Activated naive CD4-positive, alpha-beta T cell treated with anti-CD3 and anti-CD28 coated beads, Interleukin-2, amount 50 U/mL, for 72 hours (primary cell): Measurements from ENCODE around the gene KRTAP21-3. TPM values are rescaled to one million over a fixed set of nuclear protein-coding genes. Genes with fewer than 3 reads are reported as not detected.
A peak's percentile ranks its signal among the peaks of the same experiment; 100 is the strongest.
"Not testable (repeated sequence)": the region's sequence is repeated elsewhere in the genome, so short reads cannot be mapped to it uniquely, and the experiment has no call there.

Experiments
- ATAC-seq, 2 donors: fragments of 150-1000 bp; cut with Tn5 transposase; 2 replicates each; pipeline ENCODE4 v1.10.0; 2021; ENCODE audit warnings: mild to moderate bottlenecking in 2 of 2, moderate library complexity in 2 of 2
- DNase-seq, 2 donors: peaks; one replicate each; pipeline ENCODE4 v3.0.0; 2021 to 2022; ENCODE audit warnings: low spot score in 2 of 2
- H3K27ac Mint-ChIP-seq, 2 donors: one replicate each; pipeline ENCODE4 v1.8.0; 2022; ENCODE audit warnings: mild to moderate bottlenecking in 2 of 2, mixed read lengths in 2 of 2
- H3K36me3 Mint-ChIP-seq, 2 donors: one replicate each; pipeline ENCODE4 v1.8.0; 2022; ENCODE audit warnings: mixed read lengths in 2 of 2
- H3K9me3 Mint-ChIP-seq, 2 donors: one replicate each; pipeline ENCODE4 v1.8.0; 2022; ENCODE audit warnings: mixed read lengths in 2 of 2
- total RNA-seq, 2 donors: library from RNA; stranded (reverse); gene quantifications; one replicate each; pipeline ENCODE4 v1.2.3, GENCODE V29; 2022

KRTAP21-3 gene, protein sequence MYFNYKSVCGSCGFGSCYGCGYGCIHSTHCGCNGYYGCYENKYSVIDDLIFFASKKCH
- total RNA-seq = not detected

DNA sequence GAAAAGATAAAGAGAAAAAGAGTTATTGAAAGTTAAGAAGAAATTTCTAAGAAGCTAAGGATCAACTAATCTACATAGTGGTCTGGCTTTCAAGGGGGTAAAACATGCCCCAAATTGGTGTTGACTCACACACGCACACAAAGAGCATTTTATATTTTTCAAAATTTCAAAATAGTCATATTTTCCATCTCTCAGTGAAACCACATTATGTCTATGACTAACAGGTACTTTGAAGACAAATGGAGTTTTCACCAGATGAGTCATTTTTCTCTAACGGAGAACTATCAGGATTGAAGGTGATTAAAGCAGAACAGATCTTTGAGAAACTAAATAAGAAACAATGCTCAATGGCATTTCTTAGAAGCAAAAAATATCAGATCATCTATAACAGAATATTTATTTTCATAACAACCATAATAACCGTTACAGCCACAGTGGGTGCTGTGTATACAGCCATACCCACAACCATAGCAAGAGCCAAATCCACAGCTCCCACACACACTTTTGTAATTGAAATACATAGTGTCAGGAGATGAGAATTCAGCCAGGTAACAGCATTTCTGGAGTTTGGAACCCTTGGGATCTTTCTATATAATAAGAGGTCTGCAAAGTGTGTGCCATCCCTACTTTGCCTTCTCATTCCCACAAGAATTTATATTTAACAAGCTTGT, at the start of gene KRTAP21-3:
KRTAP21-3 (minus strand) TSS at position 539 of the 671 bp plus-strand sequence; CDS start at position 521, 18 bp downstream.
- Mint-ChIP-seq H3K36me3 (peaks cover 5 to 13% of the 10 kb centered on the region in 2 donors), H3K27ac (peak within 1 kb of the TSS; percentile 80 to 95), H3K9me3 (peaks cover 11 to 12% of the 10 kb centered on the region in 2 donors)
- DNase-seq = no peak
- peak; percentile 93 to 97 for ATAC-seq

DNA sequence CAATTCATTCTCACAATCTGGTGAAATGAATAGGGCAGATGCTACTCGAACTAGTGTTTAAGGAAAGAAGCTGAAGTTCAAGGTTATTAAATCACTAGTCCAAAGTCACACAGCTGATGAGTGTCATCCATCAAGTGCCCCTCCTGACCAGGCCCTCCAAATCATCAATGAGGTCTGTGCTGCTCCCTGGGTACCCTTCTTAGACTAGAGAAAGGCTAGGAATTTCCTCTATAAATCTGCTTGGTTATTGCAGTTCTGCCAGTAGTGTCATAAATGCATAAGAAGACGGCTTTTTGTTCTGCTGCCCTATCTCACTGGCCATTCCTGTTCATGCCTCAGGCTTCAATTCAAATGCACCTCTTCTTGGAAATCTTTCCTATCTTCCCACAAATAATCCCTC, 42.2 kb upstream of the KRTAP21-3 start:
- DNase-seq = no peak
- no peak for ATAC-seq
- H3K36me3 Mint-ChIP-seq = no peaks in the 10 kb centered on the region
- H3K27ac Mint-ChIP-seq = no peak overlapping the region
- H3K9me3 Mint-ChIP-seq = peaks cover 3 to 4% of the 10 kb centered on the region in 2 donors

DNA sequence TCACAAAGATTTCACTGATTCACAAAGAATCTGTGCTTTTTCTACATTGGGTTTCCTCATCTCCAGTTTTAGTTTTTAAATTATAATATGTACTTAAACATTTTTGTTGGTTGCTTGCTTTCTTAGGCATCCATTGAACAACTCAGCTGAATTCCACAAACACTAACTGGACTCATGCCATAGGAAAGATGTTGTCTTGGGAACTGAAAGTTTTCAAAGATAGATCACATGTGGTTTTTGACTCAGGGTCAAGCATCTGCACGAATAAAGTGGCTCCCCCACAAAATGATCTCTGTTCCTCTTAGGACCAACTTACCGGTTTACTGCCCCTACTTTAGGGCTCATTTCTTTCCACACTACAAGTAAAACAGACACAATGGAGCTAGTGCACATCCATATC, 39.7 kb upstream of the KRTAP21-3 start:
- no peaks in the 10 kb centered on the region for H3K36me3 Mint-ChIP-seq
- ATAC-seq (no peak), DNase-seq (no peak)
- peaks cover 0 to 4% of the 10 kb centered on the region in 2 donors for H3K9me3 Mint-ChIP-seq
- H3K27ac Mint-ChIP-seq = no peak overlapping the region

DNA sequence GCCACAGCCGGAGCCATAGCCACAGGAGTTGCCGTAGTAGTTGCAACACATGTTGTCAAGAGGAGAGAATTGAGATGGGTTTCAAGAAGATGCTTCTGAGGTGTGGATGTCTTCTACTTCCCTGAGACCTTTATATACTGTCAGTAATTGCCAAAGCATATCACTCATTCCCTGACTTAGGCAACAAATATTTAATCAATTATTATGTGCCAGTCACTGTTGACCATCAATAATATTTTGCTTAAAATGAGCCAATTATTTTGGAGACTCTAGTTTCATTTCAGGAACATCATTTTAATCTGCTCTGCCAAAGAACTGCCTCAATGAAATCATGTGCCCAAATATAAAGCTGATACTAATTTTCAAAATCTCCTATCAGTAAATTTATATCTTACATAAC, 36.8 kb upstream of the KRTAP21-3 start, which contains the start of gene KRTAP21-1:
KRTAP21-1 (minus strand) TSS at position 101 of the 400 bp plus-strand sequence; CDS start at position 51, 50 bp downstream.
- not testable (repeated sequence) for DNase-seq, ATAC-seq, H3K36me3 Mint-ChIP-seq, H3K27ac Mint-ChIP-seq, H3K9me3 Mint-ChIP-seq

DNA sequence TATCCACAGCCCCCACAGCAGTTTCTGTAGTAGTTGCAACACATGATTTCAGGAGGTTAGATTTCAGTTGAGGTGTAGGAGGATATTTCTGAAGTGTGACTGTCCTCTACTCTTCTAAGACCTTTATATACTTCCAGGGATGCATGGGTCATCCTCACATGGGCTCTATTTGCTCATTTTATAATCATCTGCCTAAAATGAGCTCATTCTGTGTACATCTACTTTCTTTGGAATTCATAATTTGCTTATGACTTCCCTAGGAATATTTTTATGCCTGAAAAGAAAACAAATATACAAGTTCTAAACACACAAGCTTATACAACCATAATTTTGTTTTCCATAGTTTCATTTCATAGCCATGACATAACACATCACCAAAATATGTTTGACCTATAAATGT, 28.6 kb upstream of the KRTAP21-3 start, which contains the start of gene KRTAP21-2:
KRTAP21-2 (minus strand) TSS at position 101 of the 400 bp plus-strand sequence; CDS start at position 44, 57 bp downstream.
- peaks cover 3% of the 10 kb centered on the region in 2 donors for H3K9me3 Mint-ChIP-seq
- H3K36me3 Mint-ChIP-seq = no peaks in the 10 kb centered on the region
- H3K27ac Mint-ChIP-seq = peak within 1 kb of the TSS in 1 of 2 donors; percentile 8
- ATAC-seq = no peak
- no peak for DNase-seq

DNA sequence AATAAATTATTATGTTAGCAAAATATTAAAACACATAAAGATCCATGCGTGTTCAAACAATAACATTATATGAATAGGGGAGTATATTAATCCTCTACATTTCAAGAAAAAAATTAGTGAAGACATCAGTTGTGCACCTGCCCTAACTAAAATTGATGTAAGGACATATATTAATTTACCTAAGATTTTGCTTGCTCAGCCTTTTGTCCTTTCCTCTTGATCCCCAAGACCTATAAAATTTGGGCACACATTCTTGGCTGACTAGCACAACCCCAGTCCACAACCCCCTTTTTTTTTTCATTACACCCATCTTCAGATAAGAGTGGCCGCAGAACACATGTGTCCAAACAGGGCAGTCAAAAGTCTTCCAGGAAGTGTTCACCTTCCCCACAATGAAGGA, 21.9 kb upstream of the KRTAP21-3 start:
- ATAC-seq (no peak), DNase-seq (no peak)
- no peaks in the 10 kb centered on the region for H3K9me3 Mint-ChIP-seq
- H3K27ac Mint-ChIP-seq = no peak overlapping the region
- H3K36me3 Mint-ChIP-seq = no peaks in the 10 kb centered on the region

DNA sequence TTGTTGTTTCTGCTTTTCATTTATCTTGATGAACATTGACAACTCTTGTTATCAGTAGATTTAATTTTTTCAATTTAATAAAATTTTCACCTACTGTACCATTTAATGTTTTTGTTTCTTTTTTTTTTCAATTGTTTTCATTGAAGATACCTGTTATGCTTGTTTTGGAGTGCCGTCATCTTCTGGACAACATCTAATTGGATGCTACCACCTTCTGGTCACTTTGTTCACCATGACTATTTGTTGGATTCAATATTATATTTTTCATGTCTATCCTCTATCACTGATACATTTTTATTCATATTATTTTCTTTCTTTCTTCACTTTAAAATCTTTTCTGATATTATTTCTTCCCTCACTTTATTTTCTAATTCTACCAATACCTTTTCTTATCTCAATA, 14.4 kb upstream of the KRTAP21-3 start:
- DNase-seq (no peak), ATAC-seq (no peak)
- Mint-ChIP-seq H3K27ac (no peak overlapping the region), H3K36me3 (peaks cover 0 to 8% of the 10 kb centered on the region in 2 donors), H3K9me3 (peaks cover 5 to 7% of the 10 kb centered on the region in 2 donors)

DNA sequence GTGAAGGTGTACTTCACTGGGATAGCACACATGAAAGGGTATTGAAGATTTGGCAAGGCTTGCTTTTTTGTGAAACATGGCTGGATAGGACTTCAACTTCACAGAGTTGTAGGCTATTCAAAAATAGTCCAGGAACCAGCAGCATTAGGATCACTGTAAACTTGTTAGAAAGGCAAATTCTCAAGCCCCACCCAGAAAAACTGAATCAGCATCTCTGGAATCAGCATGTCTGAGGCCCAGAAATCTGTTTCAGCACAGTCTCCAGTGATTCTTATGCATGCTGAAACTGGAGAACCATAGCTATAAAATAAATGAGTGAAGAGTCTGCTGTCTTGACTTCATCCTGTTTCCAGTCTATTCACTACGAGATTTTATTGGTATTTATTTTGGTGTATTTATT, 8.1 kb upstream of the KRTAP21-3 start:
- Mint-ChIP-seq H3K9me3 (peaks cover 13 to 16% of the 10 kb centered on the region in 2 donors), H3K27ac (no peak overlapping the region), H3K36me3 (peaks cover 0 to 13% of the 10 kb centered on the region in 2 donors)
- ATAC-seq (no peak), DNase-seq (no peak)

DNA sequence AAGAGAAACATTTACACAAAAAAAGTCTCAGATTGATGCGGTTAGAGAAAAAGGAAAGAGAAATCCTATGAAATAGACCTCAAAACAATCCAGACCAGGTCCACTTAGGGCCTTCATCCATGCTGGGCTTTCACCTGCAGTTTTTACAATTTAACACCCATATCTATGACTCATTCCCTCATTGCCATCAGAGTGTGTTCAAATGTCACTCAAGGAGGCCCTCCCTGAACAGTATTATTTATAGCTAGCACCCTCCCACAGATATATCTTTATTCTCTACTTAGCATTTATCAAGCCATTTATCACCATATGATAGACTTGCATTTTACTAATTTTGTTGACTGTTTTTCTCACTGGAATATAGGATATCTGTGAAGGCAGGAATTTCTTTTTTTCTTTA, 824 bp upstream of the KRTAP21-3 start:
- no peak for ATAC-seq
- H3K27ac Mint-ChIP-seq = peak overlapping the region; percentile 73 to 80
- peaks cover 11 to 12% of the 10 kb centered on the region in 2 donors for H3K9me3 Mint-ChIP-seq
- H3K36me3 Mint-ChIP-seq = peaks cover 5 to 13% of the 10 kb centered on the region in 2 donors
- no peak for DNase-seq

DNA sequence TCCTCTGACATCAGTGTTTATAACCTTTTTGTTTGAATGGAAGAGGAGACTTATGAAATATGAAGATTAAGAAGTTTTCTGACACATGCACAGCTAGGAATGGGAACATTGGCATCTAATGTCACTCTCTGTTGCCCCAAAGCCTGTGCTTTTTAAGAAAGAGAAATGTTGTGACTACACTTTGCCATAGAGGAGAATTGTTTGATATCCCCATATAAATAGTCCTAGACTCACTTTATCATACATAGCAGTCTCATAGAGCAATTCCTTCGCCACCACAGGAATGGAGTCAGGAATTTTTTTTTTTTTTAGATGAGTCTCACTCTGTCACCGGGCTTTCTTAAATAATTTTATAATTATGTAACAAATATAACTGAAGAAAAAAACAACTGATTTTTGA, 1.5 kb downstream of the KRTAP21-3 start:
- no peak for DNase-seq
- Mint-ChIP-seq H3K9me3 (peaks cover 8% of the 10 kb centered on the region in 2 donors), H3K27ac (peak overlapping the region; percentile 80 to 95), H3K36me3 (peaks cover 5 to 9% of the 10 kb centered on the region in 2 donors)
- ATAC-seq = no peak

DNA sequence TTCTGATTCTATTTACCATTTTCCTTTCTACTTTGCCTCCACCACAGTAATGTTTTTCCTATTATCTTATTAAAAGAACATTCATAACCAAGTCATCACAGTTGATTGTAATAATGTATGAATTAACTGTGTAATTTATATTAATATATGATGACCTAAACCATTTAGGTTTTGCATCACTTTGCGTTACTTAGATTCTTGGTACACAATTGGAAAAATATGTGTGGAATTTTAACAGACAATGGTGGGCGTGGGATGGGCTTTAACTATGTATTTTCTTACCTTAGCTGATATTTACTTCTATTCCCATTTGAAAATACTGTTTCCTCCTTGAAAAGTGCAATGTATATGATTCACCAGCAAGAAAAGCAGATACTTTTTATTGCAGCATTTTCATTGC, 3.6 kb downstream of the KRTAP21-3 start:
- peaks cover 9 to 22% of the 10 kb centered on the region in 2 donors for H3K36me3 Mint-ChIP-seq
- no peak overlapping the region for H3K27ac Mint-ChIP-seq
- ATAC-seq (no peak), DNase-seq (no peak)
- H3K9me3 Mint-ChIP-seq = peaks cover 13 to 22% of the 10 kb centered on the region in 2 donors

DNA sequence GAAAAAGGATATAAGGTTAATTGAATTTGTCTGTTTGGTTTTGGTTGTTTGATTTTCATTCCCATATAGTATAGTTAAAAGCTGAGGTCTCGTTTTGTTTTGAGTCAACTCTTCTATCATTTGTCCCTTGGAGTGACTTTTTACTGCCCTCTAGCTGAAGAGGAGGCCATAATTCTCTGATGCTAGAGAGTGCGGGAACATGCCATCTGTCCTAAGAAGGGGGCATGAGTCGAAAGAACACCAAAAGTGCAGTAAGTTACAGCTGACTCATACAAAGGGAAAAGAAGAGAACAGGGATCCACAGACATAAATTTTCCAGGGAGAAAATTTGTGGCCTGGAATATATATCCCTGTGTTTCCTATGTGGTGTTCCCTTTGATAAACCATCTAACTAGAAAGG, 4.1 kb downstream of the KRTAP21-3 start:
- H3K9me3 Mint-ChIP-seq = peaks cover 13 to 22% of the 10 kb centered on the region in 2 donors
- H3K36me3 Mint-ChIP-seq = peaks cover 9 to 22% of the 10 kb centered on the region in 2 donors
- DNase-seq = no peak
- H3K27ac Mint-ChIP-seq = no peak overlapping the region
- no peak for ATAC-seq

DNA sequence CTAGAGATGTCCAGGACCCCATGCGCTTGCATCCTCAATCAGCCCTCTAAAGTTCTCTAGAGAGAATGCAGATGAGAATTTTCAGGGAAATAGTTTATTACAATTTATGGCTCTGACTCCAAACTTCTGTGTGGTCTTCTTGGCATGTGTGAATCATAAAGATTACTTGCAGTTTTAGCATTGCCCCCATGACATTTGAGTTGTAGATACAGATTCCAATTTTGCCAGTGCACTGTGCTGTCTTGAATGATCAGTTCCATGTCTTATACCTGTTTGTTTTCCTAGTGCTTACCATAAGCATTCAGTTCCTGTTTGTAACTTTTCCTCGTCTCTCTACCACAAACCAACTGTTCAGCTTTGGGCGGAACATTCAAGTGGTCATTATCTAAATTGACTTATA, 4.8 kb downstream of the KRTAP21-3 start:
- no peak for ATAC-seq
- DNase-seq = no peak
- peaks cover 13 to 22% of the 10 kb centered on the region in 2 donors for H3K9me3 Mint-ChIP-seq
- H3K27ac Mint-ChIP-seq = no peak overlapping the region
- H3K36me3 Mint-ChIP-seq = peaks cover 9 to 22% of the 10 kb centered on the region in 2 donors

DNA sequence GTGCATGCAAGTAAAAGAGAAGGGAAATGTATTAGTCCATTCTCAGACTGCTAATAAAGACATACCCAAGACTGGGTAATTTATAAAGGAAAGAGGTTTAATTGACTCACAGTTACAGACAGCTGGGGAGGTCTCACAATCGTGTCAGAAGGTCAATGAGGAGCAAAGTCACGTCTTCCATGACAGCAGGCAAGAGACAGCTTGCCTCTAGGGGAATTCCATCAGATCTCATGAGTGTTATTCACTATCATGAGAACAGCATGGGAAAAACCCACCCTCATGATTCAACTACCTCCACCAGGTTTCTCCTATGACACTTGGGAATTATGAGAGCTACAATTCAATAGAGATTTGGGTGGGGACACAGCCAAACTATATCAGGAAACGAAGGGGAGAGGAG, 8.1 kb downstream of the KRTAP21-3 start:
- Mint-ChIP-seq H3K27ac (peak overlapping the region; percentile 35 to 87), H3K36me3 (peaks cover 4 to 13% of the 10 kb centered on the region in 2 donors), H3K9me3 (peaks cover 5 to 14% of the 10 kb centered on the region in 2 donors)
- DNase-seq = no peak
- ATAC-seq = peak; percentile 91 to 98

DNA sequence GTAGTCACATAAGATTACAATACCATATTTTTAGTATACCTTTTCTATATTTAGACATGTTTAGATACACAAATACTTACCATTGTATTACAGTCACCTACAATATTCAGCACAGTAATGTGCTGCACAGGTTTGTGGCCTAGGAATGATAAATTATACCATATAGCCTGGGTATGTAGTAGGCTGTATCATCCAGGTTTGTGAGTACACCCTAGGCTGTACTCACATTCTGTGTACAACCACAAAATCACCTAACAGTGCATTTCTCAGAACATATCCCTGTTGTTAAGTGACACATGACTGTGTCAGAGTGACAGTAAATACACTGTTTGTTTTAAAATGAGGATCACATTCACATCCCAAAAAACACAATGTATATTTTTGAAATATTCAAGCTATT, 11.2 kb downstream of the KRTAP21-3 start:
- Mint-ChIP-seq H3K27ac (no peak overlapping the region), H3K36me3 (peaks cover 4 to 13% of the 10 kb centered on the region in 2 donors), H3K9me3 (peaks cover 5 to 14% of the 10 kb centered on the region in 2 donors)
- ATAC-seq = no peak
- no peak for DNase-seq

DNA sequence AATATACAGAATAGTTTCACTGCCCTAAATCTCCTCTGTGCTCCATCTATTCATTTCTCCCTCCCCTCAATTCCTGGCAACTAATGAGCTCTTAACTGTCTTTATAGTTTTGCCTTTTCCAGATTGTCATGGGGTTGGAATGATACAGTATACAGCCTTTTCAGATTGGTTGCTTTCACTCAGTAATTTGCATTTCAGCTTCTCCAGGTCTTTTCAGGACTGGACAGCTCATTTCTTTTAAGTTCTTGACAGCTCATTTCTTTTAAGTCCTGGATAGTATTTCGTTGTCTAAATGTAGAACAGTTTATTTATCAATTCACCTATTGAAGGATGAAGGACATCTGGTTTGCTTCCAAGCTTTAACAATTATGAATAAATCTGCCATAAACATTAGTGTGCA, 22.6 kb downstream of the KRTAP21-3 start:
- peaks cover 9 to 17% of the 10 kb centered on the region in 2 donors for H3K9me3 Mint-ChIP-seq
- H3K27ac Mint-ChIP-seq = no peak overlapping the region
- peaks cover 11 to 13% of the 10 kb centered on the region in 2 donors for H3K36me3 Mint-ChIP-seq
- DNase-seq (no peak), ATAC-seq (no peak)

DNA sequence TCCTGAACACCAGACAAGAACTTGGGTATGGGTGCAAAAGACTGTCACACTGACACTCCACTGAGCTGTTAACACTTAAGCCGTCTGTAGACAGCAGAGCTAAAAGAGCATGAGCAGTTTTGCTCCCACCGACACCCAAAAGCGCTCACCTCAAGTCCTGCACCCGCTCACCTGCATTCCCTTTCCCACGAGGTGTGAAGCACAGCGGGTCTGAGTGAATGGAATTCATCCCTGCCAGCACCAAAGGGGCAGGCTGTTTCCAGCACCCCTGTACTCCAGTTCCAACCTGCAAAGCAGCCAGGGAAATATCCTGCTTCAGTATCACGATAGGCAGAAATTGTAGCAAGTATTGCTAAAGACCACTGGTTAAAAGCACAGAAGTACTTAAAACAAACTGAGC, 28.8 kb downstream of the KRTAP21-3 start:
- DNase-seq = no peak
- Mint-ChIP-seq H3K36me3 (no peaks in the 10 kb centered on the region), H3K27ac (no peak overlapping the region), H3K9me3 (no peaks in the 10 kb centered on the region)
- ATAC-seq = no peak

DNA sequence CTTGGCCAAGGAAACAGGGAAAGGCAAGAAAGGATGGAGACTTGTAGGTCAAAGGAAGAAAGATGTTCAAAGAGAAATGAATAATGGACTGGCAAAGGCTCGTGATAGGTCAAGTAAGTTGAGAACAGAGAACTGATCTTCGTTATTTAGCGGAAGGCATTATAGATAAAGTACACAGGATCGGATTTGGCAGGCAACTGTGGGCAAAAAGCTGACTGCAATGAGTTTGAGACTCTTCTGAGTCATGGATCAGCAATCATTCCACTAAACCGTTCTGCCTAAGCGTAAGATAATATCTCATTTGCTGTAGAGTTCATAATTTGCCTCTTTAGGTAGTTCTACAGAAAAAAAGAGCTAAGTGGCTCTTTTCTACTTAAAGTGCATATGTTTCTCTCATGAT, 34.1 kb downstream of the KRTAP21-3 start:
- ATAC-seq = no peak
- Mint-ChIP-seq H3K9me3 (peaks cover 0 to 4% of the 10 kb centered on the region in 2 donors), H3K36me3 (no peaks in the 10 kb centered on the region), H3K27ac (no peak overlapping the region)
- no peak for DNase-seq
